Activated CD4-positive, alpha-beta T cell treated with anti-CD3 and anti-CD28 coated beads, Interleukin-2, amount 50 U/mL, for 4 hours (primary cell): Measurements from ENCODE around the gene TRMT61B.

Experiments used
- DNase-seq, 2 experiments: peaks; one replicate each; pipeline ENCODE4 v3.0.0-alpha.2; 2020

The TRMT61B gene

DNA sequence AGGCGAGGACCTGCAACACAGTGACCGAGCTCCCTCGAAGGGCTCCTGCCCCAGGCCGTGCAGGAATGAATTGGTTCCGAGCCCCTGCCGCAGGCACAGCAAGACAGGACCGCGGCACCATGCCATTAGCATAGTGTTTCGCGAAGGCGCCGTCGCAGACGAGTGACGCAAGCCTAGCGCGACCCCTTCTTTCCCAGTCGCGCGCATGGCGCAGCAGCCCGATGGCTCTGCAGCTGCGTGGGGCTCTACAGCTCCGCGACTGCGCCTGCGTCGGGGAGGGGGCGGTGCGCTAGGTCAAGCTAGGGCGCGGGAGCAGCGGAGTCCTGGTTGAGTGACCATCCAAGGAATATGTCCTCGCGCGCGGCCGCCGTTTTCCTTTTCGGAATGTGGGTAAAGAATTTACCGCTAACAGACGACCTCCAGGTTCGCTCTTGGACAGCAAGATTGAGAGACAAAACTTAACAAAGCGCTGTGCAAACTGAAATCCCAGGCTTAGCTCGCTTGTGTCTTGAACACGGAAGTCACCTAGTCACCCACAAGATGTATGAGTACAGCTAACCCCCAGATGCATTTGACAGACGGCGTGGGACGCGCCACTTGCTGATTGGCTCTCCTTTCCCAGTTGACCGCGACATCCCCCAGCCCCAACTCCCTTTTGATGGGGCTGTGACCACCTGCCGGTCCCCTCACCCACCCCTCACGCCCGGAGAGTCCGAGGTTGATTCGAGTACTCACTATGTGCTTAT, at the start of gene TRMT61B:
TRMT61B (minus strand) TSS at position 164 of the 746 bp plus-strand sequence; CDS start at position 132, 32 bp downstream.
- peak; percentile 96 for DNase-seq

- DNase-seq: no peak
Measured at GRCh38 chr2:28915939-28916338, 45.8 kb upstream of the TRMT61B start.

GRCh38 chr2:28909655-28910353, 39.7 kb upstream of the TRMT61B start:
- DNase-seq: no peak

- no peak for DNase-seq
Measured at GRCh38 chr2:28908172-28908571, 38.1 kb upstream of the TRMT61B start.

GRCh38 chr2:28906821-28907220, 36.7 kb upstream of the TRMT61B start:
- DNase-seq: no peak

GRCh38 chr2:28906376-28906775, 36.3 kb upstream of the TRMT61B start:
- DNase-seq: no peak

DNA sequence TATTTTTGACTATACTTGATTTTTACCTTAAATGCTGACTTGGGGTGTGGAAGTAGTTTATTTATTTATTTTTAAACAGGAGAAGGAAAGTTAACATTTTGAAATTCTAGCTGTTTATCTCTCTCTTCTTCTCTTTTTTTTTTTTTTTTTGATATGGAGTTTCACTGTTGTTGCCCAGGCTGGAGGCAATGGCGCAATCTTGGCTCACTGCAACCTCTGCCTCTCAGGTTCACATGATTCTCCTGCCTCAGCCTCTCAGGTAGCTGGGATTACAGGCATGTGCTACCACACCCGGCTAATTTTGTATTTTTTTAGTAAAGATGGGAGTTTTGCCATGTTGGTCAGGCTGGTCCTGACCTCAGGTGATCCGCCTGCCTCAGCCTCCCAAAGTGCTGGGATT, 35.4 kb upstream of the TRMT61B start:
- DNase-seq: no peak

- DNase-seq: no peak
Measured at GRCh38 chr2:28904802-28905457, 34.8 kb upstream of the TRMT61B start.

- no peak for DNase-seq
Measured at GRCh38 chr2:28904295-28904694, 34.2 kb upstream of the TRMT61B start.

- no peak for DNase-seq
Measured at GRCh38 chr2:28902584-28902983, 32.5 kb upstream of the TRMT61B start.

GRCh38 chr2:28901841-28902240, 31.7 kb upstream of the TRMT61B start:
- no peak for DNase-seq

- DNase-seq: no peak
Measured at GRCh38 chr2:28901202-28901601, 31.1 kb upstream of the TRMT61B start.

GRCh38 chr2:28898048-28898447, 27.9 kb upstream of the TRMT61B start:
- no peak for DNase-seq

DNA sequence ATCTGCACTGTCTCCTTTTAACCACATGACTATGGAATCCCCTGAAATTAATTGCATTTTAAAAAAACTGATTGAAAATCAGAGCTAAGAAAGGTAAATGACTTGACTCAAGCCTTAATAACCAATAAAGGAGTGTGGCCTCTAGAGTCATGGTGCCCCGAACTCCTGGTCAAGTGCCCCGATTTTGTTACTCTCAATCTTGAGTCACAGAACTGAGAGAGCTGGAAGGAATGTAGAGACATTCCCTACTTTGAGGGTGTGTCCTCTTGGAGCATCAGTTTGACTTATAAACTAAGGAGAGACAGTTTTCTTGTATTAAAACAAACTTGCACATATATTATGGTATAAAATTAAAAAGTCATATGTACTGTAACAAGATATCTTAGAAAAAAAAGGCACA, 26.8 kb upstream of the TRMT61B start:
- DNase-seq: no peak

GRCh38 chr2:28895189-28895893, 25.2 kb upstream of the TRMT61B start:
- peak; percentile 43 for DNase-seq

DNA sequence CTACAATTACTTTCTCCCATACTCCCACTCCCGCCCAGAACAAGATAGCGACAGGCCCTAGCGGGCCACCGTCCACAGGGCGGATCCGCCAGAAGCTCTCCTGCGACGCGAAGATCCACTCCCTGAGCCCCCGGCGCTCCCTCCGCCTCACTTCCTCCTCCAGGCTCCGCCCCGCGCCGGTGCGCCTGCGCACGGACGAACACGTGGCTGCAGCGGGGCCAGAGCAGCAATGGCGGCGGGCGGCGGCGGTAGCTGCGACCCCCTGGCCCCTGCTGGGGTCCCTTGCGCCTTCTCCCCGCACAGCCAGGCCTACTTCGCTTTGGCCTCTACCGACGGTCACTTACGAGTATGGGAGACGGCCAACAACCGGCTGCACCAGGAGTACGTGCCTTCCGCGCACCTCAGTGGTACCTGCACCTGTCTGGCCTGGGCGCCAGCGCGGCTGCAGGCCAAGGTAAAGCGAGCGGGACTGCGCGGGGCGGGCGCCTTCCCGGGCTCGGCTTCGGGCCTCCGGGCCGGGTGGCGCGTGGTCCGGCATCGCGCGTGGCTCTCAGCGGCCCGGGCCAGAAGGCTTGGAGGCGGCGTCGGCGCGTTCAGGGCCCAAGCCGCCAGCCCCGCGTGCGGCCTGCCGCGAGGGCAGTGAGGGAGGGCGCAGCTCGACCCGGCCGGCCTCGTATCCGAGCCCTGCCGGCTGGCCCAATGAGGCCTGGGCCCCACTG, 24.5 kb upstream of the TRMT61B start, which contains the start of gene WDR43:
WDR43 (plus strand) TSS at position 198 of the 719 bp plus-strand sequence; CDS start at position 230, 32 bp downstream.
- peak; percentile 93 to 96 for DNase-seq

DNA sequence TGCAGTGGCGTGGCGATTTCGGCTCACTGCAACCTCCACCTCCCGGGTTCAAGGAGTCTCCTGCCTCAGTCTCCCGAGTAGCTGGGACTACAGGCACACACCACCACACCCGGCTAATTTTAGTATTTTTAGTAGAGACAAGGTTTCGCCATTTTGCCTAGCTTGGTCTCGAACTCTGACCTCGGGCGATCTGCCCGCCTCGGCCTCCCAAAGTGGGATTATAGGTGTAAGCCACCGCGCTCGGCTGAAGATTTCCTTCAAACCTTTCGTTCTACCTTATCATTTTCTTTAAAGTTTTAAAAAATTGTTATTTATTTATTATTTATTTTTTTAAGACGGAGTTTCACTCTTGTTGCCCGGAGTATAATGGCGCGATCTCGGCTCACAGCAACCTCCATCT, 23.4 kb upstream of the TRMT61B start:
- DNase-seq: no peak

DNA sequence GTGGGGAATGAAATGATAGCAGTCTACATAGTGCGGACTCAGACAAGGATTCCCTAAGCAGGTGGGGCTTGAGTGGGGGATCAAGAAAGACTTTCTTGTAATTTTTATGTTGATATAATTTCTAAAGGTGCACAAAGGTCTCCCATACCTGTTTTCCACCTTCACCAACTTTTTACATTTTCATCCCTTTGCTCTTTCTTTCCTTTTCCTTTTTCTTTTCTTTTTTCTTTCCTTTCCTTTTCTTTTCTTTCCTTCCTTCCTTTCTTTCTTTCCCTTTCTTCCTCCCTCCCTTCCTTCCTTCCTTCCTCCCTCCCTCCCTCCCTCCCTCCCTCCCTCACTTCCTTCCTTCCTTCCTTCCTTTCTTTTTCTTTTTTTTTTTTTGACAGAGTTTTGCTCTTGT, 10.1 kb upstream of the TRMT61B start:
- no peak for DNase-seq

- no peak for DNase-seq
Measured at GRCh38 chr2:28871620-28872019, 1.5 kb upstream of the TRMT61B start.

DNA sequence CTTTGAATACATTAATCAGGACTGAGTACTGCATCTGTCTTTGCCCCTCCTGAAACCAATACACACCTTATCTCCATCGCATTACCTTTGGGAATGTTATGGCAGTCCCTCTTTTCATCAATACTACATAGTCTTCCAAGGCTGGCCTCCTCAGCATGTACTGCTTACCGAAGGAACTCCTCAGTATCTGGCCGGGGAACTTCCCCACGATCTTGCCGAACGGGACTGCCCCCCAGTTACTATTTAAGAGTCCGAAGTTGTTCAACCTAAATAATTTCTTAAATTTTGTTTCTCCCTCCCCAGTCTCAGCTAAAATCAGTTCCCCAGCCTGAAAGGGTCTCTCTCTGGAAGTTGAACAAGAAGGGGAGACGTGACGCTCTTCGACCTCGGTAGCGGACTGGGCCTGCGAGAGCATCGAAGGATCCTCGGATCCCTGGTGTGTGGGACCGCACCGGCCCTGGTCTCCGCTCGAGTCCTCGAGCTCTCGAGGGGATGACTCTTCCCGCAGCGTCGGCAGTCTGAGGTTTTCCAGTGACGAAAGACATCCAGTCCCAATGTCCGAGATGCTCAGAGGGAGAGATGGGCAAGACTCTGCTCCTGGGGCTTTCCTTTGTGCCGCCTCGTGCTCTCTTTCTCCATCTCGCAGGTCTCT, 489 bp downstream of the TRMT61B start:
- peak in 1 of 2 experiments; percentile 18 for DNase-seq

DNA sequence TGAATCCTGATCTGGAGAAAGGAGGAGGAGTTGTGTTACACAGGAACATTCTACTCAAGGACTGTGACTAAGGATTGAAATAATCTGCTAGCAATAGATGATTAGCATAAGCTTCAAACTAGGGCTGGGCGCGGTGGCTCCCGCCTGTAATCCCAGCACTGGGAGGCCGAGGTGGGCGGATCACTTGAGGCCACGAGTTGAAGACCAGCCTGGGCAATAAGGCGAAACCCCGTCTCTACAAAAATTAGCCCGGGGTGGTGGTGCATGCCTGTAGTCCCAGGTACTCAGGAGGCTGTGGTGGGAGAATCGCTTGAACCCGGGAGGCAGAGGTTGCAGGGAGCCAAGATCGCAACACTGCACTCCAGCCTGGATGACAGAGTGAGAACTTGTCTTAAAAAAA, 1.5 kb downstream of the TRMT61B start:
- no peak for DNase-seq

DNA sequence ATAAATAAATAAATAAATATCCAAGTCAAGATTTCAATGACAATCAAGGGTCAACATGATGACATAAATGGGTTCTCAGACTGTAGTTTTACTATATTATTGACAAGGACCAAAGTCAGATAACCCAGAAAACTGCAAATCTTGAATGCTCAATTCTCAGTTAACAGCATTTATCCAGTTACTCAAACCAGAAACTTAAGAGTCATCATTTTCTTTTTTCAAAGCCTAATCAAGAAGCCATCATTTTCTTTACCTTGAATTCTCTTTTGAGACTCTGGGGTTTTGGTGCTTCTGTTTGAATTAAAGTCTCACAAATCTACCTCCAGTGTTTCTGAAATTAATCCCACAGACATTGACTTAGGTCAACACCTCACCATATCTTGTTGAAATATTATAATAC, 14.1 kb downstream of the TRMT61B start:
- no peak for DNase-seq
